NCI-H2171 (cell line): ENCODE results near the gene ASAH2B.
"Not testable (repeated sequence)": the region's sequence is repeated elsewhere in the genome, so short reads cannot be mapped to it uniquely, and the experiment has no call there.

Experiments
- DNase-seq: peaks from one replicate; lab custom pipeline; 2025; lab: John Stamatoyannopoulos, UW

Gene ASAH2B

DNA sequence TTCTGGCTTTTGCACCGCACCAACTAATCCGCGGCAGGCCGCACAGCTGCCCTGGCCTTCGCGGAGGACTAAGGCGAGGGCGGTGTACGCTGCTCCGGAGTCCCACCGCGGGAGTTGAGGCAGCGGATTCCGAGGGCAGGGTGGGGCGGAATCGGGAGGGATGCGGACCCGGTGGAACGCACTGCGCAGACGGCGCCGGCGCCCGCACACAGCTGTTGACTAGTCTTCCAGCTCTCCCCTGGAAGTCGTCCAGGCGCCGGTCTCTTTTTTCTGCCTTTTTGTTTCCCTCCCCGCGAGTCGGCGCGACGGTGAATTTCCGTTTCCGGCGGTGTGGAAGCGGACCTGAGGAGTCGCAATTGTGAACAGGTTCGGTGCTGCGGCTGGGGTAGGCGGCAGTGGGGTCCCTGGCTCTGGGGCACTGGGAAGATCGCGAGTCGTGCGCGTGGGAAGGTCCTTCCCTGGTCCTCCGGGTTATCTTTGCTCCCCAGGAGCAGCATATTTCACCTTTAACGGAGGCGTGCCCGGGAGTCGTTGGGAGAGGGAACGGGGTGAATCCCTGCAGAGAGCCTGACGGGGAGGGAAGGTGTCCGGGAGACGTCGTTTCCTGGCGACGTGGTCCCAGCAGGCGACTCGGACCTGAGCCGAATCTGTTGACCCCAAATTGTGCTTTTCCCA lies at the start of gene ASAH2B:
Gene ASAH2B (plus strand): TSS at position 319 of the 675 bp plus-strand sequence. CDS start 5,195 bp downstream, outside the sequence.
- peak; percentile 65 for DNase-seq

DNA sequence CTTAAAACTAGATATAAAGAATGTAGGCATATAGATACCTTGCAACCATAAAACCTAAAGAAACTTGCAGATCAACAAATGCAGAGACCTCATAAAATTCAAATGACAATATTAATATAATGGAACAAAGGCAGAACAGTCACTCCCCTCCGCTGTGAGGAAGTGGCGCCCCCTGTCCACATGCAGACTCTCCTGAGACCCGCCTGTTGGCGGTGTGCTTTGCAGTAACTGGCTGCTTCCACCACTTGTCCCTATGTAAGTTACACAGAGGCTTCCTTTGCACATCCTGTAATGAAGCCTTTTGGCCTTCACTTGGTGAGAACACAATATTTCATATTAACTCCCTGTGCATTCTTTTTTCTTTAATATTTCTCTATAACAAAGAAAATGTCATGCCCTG lies 41.9 kb upstream of the ASAH2B start:
- not testable (repeated sequence) for DNase-seq

DNA sequence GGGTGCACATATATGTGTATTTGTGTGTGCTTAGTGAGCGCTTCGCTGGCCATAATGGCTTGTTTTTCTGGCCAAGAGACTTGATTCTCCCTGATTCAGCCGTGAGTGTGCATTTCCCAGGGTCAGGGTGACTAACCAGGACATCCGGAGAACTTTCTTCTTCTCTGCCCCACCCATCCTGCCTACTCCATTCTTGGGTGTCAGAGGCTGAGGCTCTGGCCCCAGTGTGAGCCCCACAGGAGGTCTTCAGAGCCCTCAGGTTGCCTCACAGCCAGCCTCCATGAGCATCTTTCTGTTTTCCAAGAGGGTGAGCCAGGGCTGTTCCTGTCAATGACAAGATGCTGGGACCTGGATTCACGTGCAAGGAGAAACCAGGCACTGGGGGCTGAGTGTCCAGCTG lies 37.8 kb upstream of the ASAH2B start:
- not testable (repeated sequence) for DNase-seq

DNA sequence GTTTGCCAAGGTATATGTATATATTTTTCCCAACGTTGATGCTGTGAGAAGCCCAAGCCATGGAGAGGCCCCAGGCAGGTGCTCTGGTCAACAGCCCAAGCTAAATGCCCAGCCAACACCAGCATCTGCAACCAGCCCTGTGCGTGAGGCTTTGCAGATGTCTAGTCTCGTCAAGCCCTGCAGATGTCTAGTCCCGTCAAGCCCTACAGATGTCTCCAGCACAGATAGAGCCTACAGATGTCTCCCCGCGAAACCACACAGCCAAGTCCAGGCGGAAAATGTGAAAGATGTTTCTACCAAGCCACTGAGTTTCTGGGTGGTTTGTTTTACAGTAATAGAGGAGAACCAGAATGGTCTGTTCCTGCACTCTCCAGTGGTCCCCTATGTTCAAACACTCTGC lies 36.7 kb upstream of the ASAH2B start:
- not testable (repeated sequence) for DNase-seq

DNA sequence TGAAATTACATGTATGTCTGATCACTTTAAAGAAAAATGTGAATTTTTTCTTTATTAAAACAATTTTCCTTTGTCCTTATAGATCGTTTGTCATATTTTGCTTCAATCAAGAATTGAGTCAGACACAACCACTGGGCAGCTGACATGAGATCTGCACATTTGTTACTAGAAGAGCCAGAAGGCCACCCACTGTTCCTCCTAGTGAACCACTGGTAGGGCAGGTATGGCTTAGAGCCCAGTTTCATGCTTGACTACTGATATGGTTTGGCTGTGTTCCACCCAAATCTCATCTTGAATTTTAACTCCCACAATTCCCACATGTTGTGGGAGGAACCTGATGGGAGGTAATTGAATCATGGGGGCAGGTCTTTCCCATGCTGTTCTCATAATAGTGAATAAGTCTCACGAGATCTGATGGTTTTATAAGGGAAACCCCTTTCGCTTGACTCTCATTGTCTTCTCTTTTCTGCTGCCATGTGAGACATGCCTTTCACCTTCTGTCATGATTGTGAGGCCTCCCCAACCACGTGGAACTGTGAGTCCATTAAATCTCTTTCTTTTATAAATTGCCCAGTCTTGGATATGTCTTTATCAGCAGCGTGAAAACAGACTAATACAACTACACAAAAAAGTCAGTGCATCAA lies 35.2 kb upstream of the ASAH2B start:
- not testable (repeated sequence) for DNase-seq

DNA sequence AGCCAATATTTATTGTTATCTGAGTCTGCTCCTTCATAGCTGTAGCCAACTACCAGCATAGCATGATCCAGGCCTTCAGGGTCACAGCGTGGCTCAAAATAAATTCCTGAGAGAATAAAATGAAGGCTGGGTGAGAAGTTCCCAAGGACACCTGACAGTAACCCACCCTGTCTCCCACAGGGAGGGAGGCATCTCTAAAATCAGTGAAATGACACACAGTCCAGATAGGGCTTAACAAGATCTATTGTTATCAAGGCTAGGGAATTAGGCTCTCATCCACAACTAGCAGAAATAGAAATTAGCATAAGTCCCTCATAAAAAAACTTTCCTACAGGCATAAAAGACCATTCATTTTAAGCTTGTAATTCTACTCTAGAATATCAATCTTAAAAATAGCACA lies 33.7 kb upstream of the ASAH2B start:
- DNase-seq: not testable (repeated sequence)

DNA sequence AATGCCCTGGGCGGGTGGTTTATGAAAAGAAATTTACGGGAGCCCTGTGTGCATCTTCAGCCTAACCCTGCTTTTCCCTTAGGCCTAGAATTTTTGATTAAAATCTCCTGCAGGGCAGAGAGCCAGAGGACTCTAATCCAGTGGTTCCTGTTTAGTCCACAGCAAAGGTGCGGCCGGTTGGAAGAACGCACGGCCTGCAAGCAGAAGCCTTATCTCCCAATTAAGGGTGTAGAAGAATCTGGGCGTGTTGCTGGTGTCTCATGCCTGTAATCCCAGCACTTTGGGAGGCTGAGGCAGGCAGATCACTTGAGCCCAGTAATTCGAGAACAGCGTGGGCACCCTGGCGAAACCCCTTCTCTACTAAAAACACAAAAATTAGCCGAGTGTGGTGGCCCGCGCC lies 29.5 kb upstream of the ASAH2B start:
- DNase-seq: not testable (repeated sequence)

DNA sequence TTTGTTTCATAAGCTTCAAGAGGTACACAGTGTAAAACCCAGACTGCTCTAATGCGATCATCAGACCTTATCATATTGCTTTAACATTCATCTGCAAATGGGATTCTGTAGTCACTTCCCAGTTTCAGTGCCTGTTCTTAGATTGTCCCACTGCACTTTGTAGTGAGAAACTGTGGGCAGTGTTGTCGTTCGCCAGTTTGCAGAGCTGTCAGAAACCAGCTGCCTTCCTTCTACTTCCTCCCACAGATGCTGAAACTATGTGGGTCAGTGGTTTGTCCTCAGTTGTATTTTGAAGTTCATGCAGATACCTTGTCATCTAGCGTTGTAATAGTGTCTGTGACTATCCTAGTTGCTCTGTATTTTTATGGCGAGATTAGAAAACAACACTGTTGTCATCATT lies 15.9 kb upstream of the ASAH2B start:
- DNase-seq: not testable (repeated sequence)

DNA sequence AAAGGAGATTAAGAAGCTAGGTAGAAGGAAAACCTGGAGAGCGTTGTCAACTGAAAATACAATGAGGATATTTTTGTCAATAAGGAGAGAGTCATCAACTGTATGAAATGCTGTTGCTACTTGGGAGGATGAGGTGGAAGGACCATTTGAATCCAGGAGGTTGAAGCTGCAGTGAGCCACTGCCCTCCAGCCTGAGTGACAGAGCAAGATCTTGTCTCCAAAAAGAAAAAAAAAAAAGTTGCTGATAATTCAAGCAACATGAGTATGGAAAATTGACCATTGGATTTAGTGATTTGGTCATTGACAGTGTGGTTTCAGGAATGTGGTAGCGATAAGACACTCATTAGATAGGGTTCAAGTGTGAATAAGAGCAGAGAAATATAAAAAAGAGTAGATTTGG lies 11.6 kb upstream of the ASAH2B start:
- not testable (repeated sequence) for DNase-seq

DNA sequence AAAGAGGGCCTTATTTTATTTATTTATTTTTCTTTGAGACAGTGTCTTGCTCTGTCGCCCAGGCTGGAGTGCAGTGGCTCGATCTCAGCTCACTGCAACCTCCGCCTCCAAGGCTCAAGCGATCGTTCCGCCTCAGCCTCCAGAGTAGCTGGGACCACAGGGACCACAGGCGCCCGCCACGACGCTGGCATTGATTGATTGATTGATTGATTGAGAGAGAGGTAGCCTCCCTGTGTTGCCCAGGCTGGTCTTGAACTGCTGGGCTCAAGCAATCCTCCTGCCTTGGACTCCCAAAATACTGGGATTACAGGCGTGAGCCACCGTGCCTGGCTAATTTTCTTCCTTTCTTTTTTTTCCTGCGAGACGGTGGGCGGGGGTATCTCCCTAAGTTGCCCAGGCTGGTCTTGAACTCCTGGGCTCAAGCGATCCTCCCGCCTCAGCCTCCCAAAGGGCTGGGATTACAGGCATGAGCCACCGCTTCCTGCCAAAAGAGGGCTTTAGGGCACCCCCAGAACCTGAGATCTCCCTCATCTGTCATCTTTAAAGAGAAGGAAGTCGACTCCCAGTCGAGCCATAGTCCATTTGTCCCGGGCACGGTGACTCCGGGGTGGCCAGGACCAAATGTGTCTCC lies 634 bp upstream of the ASAH2B start:
- not testable (repeated sequence) for DNase-seq

DNA sequence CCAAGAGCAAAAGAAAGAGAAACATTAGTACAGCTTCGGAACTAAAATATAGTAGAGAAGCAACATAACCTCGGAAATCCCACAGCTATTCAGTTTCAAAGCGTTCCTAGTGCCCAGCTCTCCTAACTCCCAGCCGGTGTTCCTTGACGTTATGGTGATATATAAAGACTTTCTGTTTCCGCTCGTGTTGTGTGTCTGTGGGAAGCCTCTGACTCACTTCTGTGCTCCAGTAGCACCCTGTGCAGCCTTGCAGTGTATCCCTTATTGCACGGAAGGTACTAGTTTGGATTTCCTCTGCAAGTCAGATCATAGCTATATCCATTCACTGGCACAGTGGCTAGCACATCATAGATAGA lies 535 bp downstream of the ASAH2B start:
- no peak for DNase-seq

DNA sequence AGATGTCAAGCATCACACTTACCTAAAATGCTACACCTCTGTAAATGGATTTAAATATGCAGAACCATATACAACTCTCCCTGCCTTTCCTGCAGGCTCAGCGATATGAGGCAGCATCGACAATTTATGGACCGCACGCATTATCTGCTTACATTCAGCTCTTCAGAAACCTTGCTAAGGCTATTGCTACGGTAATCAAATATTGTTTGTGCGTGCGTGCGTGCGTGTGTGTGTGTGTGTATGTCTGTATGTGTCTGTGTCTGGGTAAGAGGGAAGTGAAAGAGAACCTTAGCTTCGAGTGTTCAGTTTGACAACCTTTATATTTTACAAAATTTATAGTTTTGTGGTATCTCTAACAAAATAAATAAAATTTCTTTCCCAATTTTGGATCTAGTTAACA lies 3.1 kb downstream of the ASAH2B start:
- not testable (repeated sequence) for DNase-seq

DNA sequence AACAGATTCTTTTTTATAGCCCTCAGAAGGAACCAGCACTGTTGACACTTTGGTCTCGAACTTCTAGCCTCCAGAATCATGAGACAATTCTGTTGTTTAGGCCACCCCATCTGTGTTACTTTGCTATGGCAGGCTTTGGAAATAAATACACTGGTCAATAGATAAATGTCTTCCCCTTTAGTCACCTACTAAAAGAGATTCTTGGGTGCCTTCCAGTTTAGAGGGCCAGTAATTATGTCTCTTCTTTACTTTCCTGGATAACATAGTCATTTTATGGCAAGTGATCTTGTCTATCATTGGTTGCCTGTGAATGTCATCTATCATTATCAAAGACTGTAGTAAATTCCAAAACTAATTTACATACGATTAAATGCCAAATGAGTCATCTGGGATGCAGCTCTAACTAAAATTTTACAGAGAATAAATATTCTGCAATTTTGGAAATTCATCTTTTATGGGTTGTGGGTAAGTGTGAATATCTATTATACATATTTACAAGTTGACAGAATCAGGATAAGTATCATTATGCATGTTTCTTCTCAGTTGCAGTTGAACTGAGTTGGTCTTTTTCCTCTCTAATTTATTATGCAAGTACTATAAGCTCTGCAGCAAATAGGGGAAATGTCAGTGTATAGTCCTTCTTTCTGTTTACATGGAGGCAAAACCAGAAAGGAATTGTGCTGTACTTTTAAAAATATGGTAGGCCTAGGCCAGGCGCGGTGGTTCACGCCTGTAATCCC lies 27.2 kb downstream of the ASAH2B start:
- not testable (repeated sequence) for DNase-seq

DNA sequence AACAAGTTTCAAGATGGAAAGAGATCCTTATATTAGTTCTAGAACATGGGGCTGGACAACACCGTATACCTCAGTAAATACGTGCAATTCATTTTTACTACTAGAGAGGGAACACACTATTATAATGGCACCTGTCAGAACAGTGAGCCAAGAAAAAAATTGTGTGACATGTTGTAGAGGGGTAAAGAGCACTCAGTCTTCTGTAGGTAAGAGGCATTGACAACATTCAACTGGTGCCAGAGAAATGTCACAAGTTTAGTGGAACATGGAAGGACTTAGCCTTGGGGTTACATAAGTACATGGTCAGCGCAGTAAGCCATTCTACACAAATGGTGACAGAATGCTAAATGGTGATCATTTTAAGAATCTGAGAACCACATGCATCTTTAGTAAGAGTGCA lies 32.3 kb downstream of the ASAH2B start:
- not testable (repeated sequence) for DNase-seq

DNA sequence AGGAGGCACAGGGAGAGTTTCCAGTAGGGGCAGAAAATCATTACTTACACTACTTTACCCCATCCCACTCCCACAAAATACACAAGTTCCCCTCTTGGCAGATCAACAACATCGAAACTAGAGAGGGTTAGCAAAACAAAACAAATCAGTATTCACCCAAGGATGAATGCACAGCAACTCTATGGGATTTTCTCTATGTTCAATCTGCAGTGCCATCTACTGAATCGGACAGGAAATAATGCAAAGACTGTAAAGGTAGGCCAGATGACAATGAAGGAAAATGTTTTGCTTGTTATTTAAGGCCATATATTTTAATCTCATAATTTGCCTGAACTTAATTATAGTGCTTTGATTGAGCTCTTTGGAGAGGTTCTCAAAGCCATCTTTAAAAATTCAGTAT lies 35.1 kb downstream of the ASAH2B start:
- DNase-seq: not testable (repeated sequence)

DNA sequence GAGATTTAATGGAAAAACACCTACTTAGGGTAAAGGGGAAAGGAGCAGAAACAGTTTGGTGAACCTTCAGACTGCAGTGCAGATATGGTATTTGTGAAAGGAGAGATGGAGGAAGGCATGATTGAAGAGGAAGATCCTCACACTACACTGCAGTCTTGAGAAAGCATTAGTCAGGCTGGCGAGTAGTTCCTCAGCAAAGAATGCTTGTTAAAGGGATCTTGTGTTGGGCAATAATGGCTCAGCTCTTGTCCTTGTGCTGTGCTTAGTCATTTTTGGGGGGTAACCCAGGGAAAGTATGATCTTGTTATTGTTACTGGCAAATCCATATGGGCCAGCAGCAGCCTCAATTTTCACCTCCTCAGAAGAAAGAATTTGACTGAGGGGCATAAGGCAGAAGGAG lies 40.3 kb downstream of the ASAH2B start:
- DNase-seq: not testable (repeated sequence)

DNA sequence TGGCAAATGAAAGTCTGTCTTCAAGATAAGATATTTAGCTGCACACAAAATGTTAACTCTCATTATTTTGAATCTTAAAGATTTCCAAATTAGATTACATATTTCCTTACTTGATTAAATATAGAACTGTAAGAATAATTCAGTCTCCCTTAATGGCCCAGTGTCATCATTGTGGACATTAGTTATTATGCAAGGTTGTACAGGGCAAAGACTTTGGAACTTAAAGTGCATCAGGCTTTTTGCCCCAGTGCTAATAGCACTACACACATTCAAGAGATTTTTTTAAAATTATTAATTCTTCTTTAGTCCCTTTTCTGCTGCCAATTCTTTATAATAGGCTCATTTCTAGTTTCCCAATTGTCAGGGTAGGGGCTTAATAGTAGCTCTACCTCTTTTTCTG lies 42.3 kb downstream of the ASAH2B start:
- not testable (repeated sequence) for DNase-seq

DNA sequence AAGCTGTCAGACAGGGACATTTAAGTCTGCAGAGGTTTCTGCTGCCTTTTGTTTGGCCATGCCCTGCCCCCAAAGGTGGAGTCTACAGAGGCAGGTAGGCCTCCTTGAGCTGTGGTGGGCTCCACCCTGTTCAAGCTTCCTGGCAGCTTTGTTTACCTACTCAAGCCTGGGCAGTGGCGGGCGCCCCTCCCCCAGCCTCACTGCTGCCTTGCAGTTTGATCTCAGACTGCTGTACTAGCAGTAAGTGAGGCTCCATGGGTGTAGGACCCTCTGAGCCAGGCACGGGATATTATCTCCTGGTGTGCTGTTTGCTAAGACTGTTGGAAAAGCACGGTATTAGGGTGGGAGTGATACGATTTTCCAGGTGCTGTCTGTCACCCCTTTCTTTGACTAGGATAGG lies 48.2 kb downstream of the ASAH2B start:
- DNase-seq: not testable (repeated sequence)

DNA sequence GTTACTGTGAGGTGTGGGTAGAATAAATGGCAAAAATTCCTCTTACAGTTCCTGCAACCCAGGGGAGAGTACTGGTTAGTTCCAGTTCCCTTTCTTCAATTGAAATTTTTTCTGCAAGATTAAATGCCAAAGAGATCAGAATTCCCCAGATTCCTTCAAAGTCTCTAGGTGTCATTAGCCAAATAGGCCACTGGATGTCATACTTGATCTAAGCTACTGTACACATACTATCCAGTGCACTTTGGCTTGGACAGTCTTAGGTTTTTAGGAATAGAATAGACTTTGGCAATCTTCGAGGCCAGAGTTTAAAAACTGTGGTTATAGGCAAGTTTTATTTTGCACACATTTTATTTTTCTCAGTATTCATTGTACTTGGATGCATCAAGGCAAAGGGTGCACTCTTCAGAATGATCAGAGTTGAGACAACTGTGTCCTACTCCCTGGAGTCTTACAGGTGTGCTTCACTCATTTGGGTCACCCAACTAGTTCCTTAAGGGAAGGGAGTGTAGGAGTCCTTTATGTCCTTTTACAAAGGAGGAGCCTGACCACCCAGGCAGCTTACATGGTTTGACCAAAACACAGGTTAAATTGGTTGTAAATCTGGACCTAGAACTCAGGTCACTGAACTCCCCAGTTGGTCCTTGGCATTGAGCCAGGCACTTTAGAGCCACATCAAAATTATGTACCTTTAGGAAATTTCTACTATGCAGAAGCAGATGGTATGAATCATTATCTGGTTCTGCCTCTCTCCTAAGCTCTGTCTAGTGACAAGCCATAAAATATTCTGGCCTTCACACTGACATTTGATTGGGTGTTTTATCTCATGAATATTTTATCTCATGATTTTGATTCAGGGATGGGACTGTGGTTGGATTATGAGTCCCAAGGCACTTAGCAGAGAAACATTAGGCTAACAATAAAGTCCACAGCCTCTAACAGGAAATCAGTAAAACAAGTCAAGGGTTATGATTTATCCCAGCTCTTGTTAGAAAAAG lies 49.5 kb downstream of the ASAH2B start:
- no peak for DNase-seq

DNA sequence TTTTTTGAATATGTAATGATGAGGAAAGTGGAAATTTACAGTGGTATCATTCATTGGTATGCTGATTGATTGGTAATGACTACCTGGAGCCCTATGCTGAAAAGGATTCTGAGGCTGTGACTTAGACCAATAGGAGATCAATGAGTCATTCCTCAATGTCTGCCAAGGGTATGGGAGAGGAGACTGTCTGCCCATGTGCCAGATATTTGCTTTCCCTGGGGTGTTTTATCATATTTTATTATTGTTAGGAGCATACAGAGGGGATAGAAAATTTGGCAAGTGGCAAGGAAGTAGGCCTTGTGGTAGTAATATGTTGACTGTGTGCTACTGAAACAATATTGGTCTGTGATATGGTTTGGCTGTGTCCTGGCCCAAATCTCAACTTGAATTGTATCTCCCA lies 54.8 kb downstream of the ASAH2B start:
- DNase-seq: no peak

DNA sequence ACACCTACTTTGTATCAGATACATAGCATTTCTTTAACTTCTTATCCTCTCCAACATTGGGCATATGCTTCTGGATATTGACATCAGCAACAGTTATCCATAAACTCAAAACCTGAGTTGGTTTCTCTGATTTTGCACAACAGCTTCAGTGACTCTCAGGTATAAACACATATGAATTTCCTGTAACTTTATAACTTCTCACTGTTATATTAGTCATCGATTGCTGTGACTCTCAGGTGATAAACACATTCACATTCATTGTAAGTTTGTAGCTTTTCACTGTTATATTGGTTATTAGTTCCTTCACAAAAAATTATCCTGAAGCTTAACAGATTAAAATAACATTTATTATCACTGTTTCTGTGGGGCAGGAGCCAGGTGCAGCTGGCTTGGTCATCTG lies 57.0 kb downstream of the ASAH2B start:
- no peak for DNase-seq
